GM12891 (cell line): ENCODE data around the gene NBAS.
"Not testable (repeated sequence)": the region's sequence is repeated elsewhere in the genome, so short reads cannot be mapped to it uniquely, and the experiment has no call there.

Source experiments
- DNase-seq: peaks from one replicate; pipeline ENCODE4 v3.0.0; 2011; ENCODE audit warnings: low spot score; ENCODE audit not compliant: insufficient read length
- FAIRE-seq: peaks from 2 replicates; lab custom pipeline; 2011; peaks lifted over from hg19 to GRCh38; lab: Jason Lieb, UNC
- PAX5 ChIP-seq: IDR thresholded peaks from 2 replicates; pipeline ENCODE4 v1.6.1; 2011; ENCODE audit warnings: low read length, moderate library complexity, mild to moderate bottlenecking; ENCODE audit not compliant: insufficient read depth, severe bottlenecking
- POLR2A ChIP-seq: IDR thresholded peaks from 2 replicates; pipeline ENCODE4 v1.6.1; 2011; ENCODE audit warnings: low read depth, low read length, control low read depth
- POLR2AphosphoS5 ChIP-seq: IDR thresholded peaks from 2 replicates; pipeline ENCODE4 v1.6.1; 2011; ENCODE audit warnings: low read depth, low read length, control low read depth
- POU2F2 ChIP-seq: IDR thresholded peaks from 2 replicates; pipeline ENCODE4 v1.6.1; 2011; ENCODE audit warnings: low read depth, mild to moderate bottlenecking, control low read depth, low read length, moderate library complexity
- SPI1 ChIP-seq: IDR thresholded peaks from 2 replicates; pipeline ENCODE4 v1.6.1; 2011; ENCODE audit warnings: low read depth, low read length, control low read depth
- TAF1 ChIP-seq: IDR thresholded peaks from 2 replicates; pipeline ENCODE4 v1.6.1; 2011; ENCODE audit warnings: low read depth, low read length, control low read depth

The NBAS gene

DNA sequence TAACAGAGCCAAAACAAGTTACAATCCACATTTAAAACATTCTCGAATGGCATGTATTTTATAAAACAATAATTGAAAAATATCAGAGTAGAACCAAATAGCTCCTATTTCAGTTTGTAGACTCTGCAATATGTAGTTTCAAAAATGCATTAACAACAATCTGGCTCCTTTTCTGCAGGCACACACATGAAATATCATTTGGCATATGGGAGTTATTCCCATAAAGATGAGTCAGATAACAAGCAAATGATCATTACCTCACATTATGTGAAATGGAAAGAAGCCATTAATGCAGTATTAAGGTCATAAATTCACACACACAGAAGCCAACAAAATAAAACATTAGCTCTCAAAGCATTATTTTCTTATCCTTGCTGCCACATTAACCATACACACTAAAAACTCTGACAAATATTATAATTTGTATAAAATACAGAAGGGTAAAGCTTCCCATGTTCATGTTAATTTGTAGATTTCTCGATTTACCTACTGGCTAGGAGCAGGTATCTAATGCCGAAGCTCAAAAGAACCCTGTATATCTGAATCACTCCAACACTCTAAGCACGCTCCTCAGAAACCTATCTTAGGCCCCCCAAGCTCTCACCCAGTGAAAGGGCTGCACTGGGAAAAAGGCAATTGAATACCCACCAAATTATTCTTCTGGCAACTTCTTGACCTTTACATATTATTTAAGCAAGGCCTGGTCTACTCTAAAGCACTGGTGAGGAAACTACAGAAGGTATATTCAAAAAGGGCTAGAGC lies 13.8 kb downstream of the NBAS start:
- FAIRE-seq (no peak), DNase-seq (no peak)
- TF ChIP-seq POLR2A: no peak
- TF ChIP-seq PAX5: no peak
- TF ChIP-seq POLR2AphosphoS5: no peak
- no peak for TF ChIP-seq POU2F2
- TF ChIP-seq SPI1: no peak

DNA sequence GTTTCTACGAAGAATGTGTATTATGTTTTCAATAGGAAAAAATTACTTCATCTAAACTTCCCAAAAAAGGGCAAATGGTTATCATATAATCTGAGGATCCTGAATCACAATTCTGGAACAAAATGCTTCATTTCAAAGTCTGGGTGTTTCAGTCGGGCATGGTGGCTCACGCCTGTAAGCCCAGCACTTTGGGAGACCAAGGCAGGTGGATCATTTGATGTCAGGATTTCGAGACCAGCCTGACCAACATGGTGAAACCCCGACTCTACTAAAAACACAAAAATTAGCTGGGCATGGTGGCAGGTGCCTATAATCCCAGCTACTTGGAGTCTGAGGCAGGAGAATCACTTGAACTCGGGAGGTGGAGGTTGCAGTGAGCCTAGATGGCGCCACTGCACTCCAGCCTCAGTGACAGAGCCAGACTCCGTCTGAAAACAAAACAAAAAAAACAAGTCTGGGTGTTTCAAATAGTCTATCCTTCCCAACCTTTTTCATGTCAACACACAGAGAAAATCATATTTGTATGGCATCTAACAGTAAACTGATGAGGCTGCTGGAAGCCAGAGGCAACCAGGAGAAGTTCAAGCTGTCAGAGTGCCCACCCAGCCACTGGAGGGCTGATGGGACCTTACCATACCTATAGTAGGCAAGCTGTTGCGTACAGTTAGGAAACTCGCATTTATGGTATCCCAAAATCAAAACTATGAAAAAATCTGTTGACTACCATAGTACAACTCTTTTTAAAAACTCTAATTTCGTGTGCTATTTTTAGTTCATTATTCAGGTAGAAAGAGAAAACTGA lies 14.6 kb downstream of the NBAS start:
- no peak for DNase-seq
- FAIRE-seq: no peak
- TF ChIP-seq POLR2AphosphoS5: no peak
- no peak for TF ChIP-seq PAX5
- TF ChIP-seq SPI1: no peak
- TF ChIP-seq TAF1: no peak
- no peak for TF ChIP-seq POU2F2
- TF ChIP-seq POLR2A: no peak

- FAIRE-seq: no peak
- no peak for DNase-seq
- no peak for TF ChIP-seq POLR2AphosphoS5
- TF ChIP-seq PAX5: no peak
- TF ChIP-seq POLR2A: no peak
- no peak for TF ChIP-seq SPI1
- TF ChIP-seq POU2F2: no peak
- TF ChIP-seq TAF1: no peak
Observed at GRCh38 chr2:15544227-15544626, 16.9 kb downstream of the NBAS start.

DNA sequence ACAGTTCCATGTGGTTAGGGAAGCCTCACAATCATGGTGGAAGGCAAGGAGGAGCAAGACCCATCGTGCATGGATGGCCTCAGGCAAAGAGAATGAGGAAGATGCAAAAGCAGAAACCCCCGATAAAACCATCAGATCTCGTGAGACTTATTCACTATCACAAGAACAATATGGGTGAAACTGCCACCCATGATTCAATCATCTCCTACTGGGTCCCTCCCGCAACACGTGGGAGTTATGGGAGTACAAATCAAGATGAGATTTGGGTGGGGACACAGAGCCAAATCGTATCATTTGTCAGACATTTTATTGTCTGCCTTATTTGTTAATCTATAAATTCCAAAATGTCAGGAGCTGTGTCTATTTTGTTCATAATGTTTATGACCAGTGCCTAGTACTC lies 17.6 kb downstream of the NBAS start:
- FAIRE-seq (no peak), DNase-seq (no peak)
- TF ChIP-seq POU2F2 (no peak), POLR2AphosphoS5 (no peak), PAX5 (no peak), SPI1 (no peak), POLR2A (no peak), TAF1 (no peak)

- FAIRE-seq (no peak), DNase-seq (no peak)
- TF ChIP-seq POLR2AphosphoS5: no peak
- no peak for TF ChIP-seq POLR2A
- TF ChIP-seq PAX5: no peak
- no peak for TF ChIP-seq SPI1
- no peak for TF ChIP-seq POU2F2
- TF ChIP-seq TAF1: no peak
Observed at GRCh38 chr2:15543053-15543452, 18.1 kb downstream of the NBAS start.

- not testable (repeated sequence) for FAIRE-seq, DNase-seq
Observed at GRCh38 chr2:15542269-15542668, 18.9 kb downstream of the NBAS start.

- not testable (repeated sequence) for DNase-seq, FAIRE-seq
Observed at GRCh38 chr2:15540523-15540922, 20.6 kb downstream of the NBAS start.

DNA sequence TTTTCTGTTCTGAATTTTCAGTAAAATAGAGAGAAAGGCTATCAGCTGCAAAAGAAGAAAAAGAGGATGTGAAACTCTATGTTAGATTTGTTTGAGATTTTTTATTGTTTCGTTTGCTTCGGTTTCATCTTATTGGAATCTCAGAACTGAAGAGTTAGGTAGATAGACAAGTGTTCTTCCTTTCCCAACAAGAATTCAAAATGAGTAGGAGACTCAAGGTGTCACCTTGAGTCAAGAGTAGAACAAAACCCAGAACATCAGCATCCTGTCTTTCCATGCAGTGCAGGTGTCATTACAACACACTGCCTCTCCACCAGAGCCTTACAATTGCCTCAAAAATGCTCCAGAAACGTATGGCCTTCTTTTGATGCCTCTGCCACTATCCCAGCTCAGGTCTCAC lies 21.1 kb downstream of the NBAS start:
- FAIRE-seq: peak; percentile 82
- TF ChIP-seq TAF1: no peak
- no peak for TF ChIP-seq PAX5
- TF ChIP-seq SPI1: peak; percentile 94
- peak; percentile 11 for DNase-seq

DNA sequence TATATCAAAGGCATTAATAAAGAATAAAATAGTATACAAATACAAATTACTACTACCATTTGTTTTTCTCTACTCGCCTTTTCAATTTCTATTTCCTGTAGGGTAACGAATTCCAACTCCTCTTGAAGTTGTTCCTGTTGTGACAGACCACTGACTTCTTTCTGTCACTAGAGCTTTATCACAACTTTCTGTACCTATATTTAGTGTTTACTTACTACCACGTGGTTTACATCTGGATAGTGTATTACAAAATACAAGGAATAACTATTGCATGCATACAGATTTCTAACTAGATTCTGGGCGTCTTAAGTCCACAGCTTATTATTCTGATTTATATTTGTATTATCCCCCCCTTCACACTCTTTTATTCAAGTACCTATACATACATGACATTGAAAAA lies 22.3 kb downstream of the NBAS start:
- FAIRE-seq (no peak), DNase-seq (no peak)
- TF ChIP-seq PAX5: no peak
- no peak for TF ChIP-seq POLR2A
- TF ChIP-seq POLR2AphosphoS5: no peak
- TF ChIP-seq SPI1: no peak
- no peak for TF ChIP-seq TAF1
- TF ChIP-seq POU2F2: no peak

- FAIRE-seq: no peak
- no peak for DNase-seq
- no peak for TF ChIP-seq POU2F2
- no peak for TF ChIP-seq PAX5
- TF ChIP-seq TAF1: no peak
- no peak for TF ChIP-seq POLR2AphosphoS5
- no peak for TF ChIP-seq POLR2A
- TF ChIP-seq SPI1: no peak
Observed at GRCh38 chr2:15533860-15534480, 27.2 kb downstream of the NBAS start.

DNA sequence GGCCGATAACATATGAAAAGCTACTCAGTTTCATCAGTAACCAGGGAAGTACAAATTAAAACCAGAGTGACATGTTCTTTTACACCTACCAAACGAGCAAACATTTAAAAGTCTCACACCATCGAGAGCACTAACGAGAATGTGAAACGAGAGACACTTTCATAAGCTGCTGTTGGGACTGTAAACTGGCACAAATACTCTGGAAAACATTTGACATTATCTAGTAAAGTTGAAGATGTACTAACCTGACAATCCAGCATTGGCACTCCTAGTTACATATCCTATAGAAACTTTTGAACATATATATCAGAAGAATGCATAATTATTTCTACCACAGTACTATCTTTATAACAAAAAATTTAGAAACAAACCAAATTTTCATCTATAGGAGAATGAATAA lies 28.1 kb downstream of the NBAS start:
- TF ChIP-seq TAF1: no peak
- TF ChIP-seq PAX5: no peak
- TF ChIP-seq POU2F2: no peak
- no peak for TF ChIP-seq POLR2A
- TF ChIP-seq SPI1: no peak
- no peak for TF ChIP-seq POLR2AphosphoS5
- peak; percentile 28 for FAIRE-seq
- DNase-seq: no peak
